ENCODE data around the gene PHLDB2. TPM values are rescaled to one million over a fixed set of nuclear protein-coding genes. Genes with fewer than 3 reads are reported as not detected.

PHLDB2 gene
- total RNA-seq, 2 experiments from 2014 or later = 5.8 to 6.0 TPM

DNA sequence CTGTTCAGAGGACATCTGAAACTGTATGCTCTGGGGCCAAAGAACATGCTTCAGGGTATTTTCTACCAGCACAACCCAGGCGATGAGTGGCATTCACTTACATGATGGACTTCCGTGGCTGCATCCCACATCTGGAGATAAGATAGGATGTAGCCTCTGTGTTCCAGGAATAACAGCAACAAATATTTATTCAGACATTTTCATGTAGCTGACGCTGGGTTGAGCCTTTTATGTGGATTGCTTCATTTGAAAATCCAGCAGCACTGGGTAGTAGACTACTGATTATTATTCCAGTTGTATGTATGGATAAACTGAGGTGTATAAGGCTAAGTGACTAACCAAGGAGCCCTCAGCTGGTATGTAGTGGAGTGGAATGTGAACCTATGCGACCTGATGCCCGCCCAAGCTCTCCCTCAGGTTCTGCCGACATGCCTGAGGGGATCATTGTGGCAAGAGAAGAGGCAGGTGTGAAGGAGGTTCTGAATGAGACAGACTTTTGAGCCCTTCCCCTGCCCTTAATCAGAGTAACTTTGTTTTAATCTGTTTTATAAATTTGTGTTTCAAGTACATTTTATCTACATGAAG is 93.9 kb downstream of the PHLDB2 start:
- no peaks in the 10 kb centered on the region for H3K36me3 Mint-ChIP-seq (ENCODE audit: low read depth)
- TF ChIP-seq, protein P1, sequence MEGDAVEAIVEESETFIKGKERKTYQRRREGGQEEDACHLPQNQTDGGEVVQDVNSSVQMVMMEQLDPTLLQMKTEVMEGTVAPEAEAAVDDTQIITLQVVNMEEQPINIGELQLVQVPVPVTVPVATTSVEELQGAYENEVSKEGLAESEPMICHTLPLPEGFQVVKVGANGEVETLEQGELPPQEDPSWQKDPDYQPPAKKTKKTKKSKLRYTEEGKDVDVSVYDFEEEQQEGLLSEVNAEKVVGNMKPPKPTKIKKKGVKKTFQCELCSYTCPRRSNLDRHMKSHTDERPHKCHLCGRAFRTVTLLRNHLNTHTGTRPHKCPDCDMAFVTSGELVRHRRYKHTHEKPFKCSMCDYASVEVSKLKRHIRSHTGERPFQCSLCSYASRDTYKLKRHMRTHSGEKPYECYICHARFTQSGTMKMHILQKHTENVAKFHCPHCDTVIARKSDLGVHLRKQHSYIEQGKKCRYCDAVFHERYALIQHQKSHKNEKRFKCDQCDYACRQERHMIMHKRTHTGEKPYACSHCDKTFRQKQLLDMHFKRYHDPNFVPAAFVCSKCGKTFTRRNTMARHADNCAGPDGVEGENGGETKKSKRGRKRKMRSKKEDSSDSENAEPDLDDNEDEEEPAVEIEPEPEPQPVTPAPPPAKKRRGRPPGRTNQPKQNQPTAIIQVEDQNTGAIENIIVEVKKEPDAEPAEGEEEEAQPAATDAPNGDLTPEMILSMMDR (IDR thresholded peaks at IDR 0.05) = no peak
- CTCF ChIA-PET = interaction anchor here (2.0 kb wide), 1 partner anchor 15 kb away, joined by 7 read pairs; no protein-coding TSS in a partner anchor
- Histone ChIP-seq H3K4me3 (ENCODE audit: low read length) (no peak overlapping the region), H3K36me3 (ENCODE audit: insufficient read depth, low read length) (no peaks in the 10 kb centered on the region), H3K9me3 (ENCODE audit: control insufficient read depth in 1 of 2, insufficient read depth in 1 of 2, low read length in 2 of 2) (no peaks in the 10 kb centered on the region), H3K27me3 (ENCODE audit: control insufficient read depth in 1 of 2, insufficient read depth in 2 of 2, low read length in 2 of 2) (no peaks in the 10 kb centered on the region), H3K27ac (ENCODE audit: low read depth in 1 of 2, low read length in 2 of 2) (no peak overlapping the region), H3K4me1 (ENCODE audit: insufficient read depth, low read length) (no peaks in the 10 kb centered on the region)
- no peak overlapping the region for H3K4me3 Mint-ChIP-seq
- no peaks in the 10 kb centered on the region for H3K4me1 Mint-ChIP-seq (ENCODE audit: low read depth)
- no peak for ATAC-seq (ENCODE audit: poor library complexity)
- H3K27me3 Mint-ChIP-seq = no peaks in the 10 kb centered on the region
- no peaks in the 10 kb centered on the region for H3K9me3 Mint-ChIP-seq
- no peak overlapping the region for H3K27ac Mint-ChIP-seq
- no peak for DNase-seq
- POLR2A ChIA-PET = no interaction called here
- intact Hi-C loops (cut with DNase I, micrococcal nuclease) = no loop called here

- intact Hi-C loops (cut with DNase I, micrococcal nuclease) = no loop called here
- Mint-ChIP-seq H3K4me3 (no peak overlapping the region), H3K27ac (no peak overlapping the region), H3K27me3 (no peaks in the 10 kb centered on the region), H3K4me1 (ENCODE audit: low read depth) (no peaks in the 10 kb centered on the region), H3K36me3 (ENCODE audit: low read depth) (no peaks in the 10 kb centered on the region), H3K9me3 (no peaks in the 10 kb centered on the region)
- ChIA-PET POLR2A (no interaction called here), CTCF (interaction anchor here (1.0 to 2.0 kb wide), 2 partner anchors 13 to 59 kb away, joined by 3 to 7 read pairs; no protein-coding TSS in a partner anchor)
- Histone ChIP-seq H3K9me3 (ENCODE audit: control insufficient read depth in 1 of 2, insufficient read depth in 1 of 2, low read length in 2 of 2) (no peaks in the 10 kb centered on the region), H3K36me3 (ENCODE audit: insufficient read depth, low read length) (no peaks in the 10 kb centered on the region), H3K4me3 (ENCODE audit: low read length) (no peak overlapping the region), H3K4me1 (ENCODE audit: insufficient read depth, low read length) (no peaks in the 10 kb centered on the region), H3K27ac (ENCODE audit: low read depth in 1 of 2, low read length in 2 of 2) (no peak overlapping the region), H3K27me3 (ENCODE audit: control insufficient read depth in 1 of 2, insufficient read depth in 2 of 2, low read length in 2 of 2) (no peaks in the 10 kb centered on the region)
- ATAC-seq (ENCODE audit: poor library complexity) (no peak), DNase-seq (no peak)
- TF ChIP-seq, protein P1 (IDR thresholded peaks at IDR 0.05) = no peak
These were observed 95.3 kb downstream of the PHLDB2 start for GRCh38 chr3:111954228-111954990.

DNA sequence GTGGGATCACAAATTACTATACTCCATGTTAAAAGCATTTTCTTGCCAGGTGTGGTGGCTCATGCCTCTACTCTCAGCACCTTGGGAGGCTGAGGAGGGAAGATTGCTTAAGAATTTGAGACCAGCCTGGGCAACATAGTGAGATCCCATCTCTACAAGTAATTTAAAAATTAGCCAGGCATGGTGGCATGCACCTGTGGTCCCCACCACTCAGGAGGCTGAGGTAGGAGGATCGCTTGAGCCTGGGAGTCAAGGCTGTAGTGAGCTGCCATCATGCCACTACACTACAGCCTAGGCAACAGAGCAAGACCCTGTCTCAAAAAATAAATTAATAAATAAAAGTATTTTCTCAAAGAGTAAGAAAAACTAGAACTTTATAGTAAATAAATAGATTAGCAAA is 96.8 kb downstream of the PHLDB2 start:
- TF ChIP-seq, protein P1 (IDR thresholded peaks at IDR 0.05) = no peak
- Mint-ChIP-seq H3K27me3 (no peaks in the 10 kb centered on the region), H3K9me3 (no peaks in the 10 kb centered on the region), H3K36me3 (ENCODE audit: low read depth) (no peaks in the 10 kb centered on the region), H3K27ac (no peak overlapping the region), H3K4me1 (ENCODE audit: low read depth) (no peaks in the 10 kb centered on the region), H3K4me3 (no peak overlapping the region)
- CTCF ChIA-PET = no interaction called here
- POLR2A ChIA-PET = no interaction called here
- intact Hi-C loops (cut with DNase I, micrococcal nuclease) = no loop called here
- Histone ChIP-seq H3K9me3 (ENCODE audit: control insufficient read depth in 1 of 2, insufficient read depth in 1 of 2, low read length in 2 of 2) (no peaks in the 10 kb centered on the region), H3K4me3 (ENCODE audit: low read length) (no peak overlapping the region), H3K27ac (ENCODE audit: low read depth in 1 of 2, low read length in 2 of 2) (no peak overlapping the region), H3K27me3 (ENCODE audit: control insufficient read depth in 1 of 2, insufficient read depth in 2 of 2, low read length in 2 of 2) (no peaks in the 10 kb centered on the region), H3K36me3 (ENCODE audit: insufficient read depth, low read length) (no peaks in the 10 kb centered on the region), H3K4me1 (ENCODE audit: insufficient read depth, low read length) (no peaks in the 10 kb centered on the region)
- no peak for ATAC-seq (ENCODE audit: poor library complexity)
- no peak for DNase-seq
